DND-41 (cell line): Measurements from ENCODE around the gene IL3.

Experiments
- CTCF ChIP-seq: IDR thresholded peaks from 2 replicates; pipeline ENCODE4 v1.5.1; 2012; ENCODE audit warnings: borderline replicate concordance, low read length, moderate library complexity, mild to moderate bottlenecking; ENCODE audit not compliant: poor library complexity, severe bottlenecking; ENCODE audit errors: extremely low read depth
- EZH2 ChIP-seq: IDR thresholded peaks from 3 replicates; pipeline ENCODE4 v1.6.1; 2012; ENCODE audit warnings: borderline replicate concordance, low read depth, mild to moderate bottlenecking, moderate library complexity, low read length, inconsistent platforms; ENCODE audit not compliant: severe bottlenecking

- TF ChIP-seq EZH2 (no peak), CTCF (no peak)
Measured at GRCh38 chr5:132044207-132044606, 16.2 kb upstream of the IL3 start.
